OCI-LY7 (cell line): Measurements from ENCODE around the gene M1AP.

Experiments
- EZH2phosphoT487 ChIP-seq: fragments of 200-600 bp; sonication (generic); IDR thresholded peaks from 2 replicates; pipeline ENCODE4 v1.6.1; 2018; ENCODE audit warnings: low read depth, borderline replicate concordance, mild to moderate bottlenecking, mixed run types, antibody characterized with exemption, low read length, moderate library complexity, mixed read lengths
- TF ChIP-seq, protein P1 (sequence below): fragments of 200-600 bp; sonication (generic); conservative IDR thresholded peaks from 2 replicates; pipeline ENCODE4 v1.5.1; 2014; ENCODE audit warnings: mild to moderate bottlenecking, antibody characterized with exemption, low read length, moderate library complexity, mixed read lengths

DNA sequence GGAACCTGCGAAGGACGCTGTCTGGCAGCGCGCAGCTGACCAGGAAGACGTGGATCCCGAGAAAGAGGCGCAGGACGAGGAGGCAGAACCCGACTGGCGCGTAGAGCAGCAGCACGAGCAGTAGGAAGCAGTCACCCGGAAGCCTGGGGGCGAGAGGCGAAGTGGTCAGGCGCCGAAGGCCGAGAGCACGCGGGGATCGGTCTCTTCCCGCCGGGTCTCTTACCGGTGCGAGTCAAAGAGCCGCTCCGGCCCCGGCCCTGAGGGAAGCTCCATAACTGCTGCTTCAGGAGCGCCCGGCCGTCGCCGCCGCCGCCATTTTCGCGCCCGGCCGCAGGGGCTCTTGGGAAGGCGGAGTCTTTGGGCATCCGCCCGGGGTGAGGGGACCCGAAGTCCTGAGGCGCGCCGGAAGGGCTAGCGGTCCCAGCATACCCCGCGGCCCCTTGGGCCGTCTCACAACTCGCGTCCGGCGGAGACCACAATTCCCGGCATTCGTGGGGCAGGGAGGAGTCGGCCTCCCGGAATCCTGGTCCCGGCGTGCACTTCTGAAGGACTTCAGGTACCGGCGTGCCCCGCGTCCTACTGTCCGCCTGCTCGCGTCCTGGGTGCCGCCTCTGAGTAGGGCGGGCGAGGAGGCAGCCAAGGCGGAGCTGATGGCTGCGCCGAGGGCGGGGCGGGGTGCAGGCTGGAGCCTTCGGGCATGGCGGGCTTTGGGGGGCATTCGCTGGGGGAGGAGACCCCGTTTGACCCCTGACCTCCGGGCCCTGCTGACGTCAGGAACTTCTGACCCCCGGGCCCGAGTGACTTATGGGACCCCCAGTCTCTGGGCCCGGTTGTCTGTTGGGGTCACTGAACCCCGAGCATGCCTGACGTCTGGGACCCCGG is 118.5 kb downstream of the M1AP start, which contains the start of the genes AUP1 and HTRA2:
- TF ChIP-seq, protein P1, sequence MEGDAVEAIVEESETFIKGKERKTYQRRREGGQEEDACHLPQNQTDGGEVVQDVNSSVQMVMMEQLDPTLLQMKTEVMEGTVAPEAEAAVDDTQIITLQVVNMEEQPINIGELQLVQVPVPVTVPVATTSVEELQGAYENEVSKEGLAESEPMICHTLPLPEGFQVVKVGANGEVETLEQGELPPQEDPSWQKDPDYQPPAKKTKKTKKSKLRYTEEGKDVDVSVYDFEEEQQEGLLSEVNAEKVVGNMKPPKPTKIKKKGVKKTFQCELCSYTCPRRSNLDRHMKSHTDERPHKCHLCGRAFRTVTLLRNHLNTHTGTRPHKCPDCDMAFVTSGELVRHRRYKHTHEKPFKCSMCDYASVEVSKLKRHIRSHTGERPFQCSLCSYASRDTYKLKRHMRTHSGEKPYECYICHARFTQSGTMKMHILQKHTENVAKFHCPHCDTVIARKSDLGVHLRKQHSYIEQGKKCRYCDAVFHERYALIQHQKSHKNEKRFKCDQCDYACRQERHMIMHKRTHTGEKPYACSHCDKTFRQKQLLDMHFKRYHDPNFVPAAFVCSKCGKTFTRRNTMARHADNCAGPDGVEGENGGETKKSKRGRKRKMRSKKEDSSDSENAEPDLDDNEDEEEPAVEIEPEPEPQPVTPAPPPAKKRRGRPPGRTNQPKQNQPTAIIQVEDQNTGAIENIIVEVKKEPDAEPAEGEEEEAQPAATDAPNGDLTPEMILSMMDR: no peak
- no peak for TF ChIP-seq EZH2phosphoT487
